ENCODE results near the gene BBS7. TPM values are rescaled to one million over a fixed set of nuclear protein-coding genes. Genes with fewer than 3 reads are reported as not detected.

BBS7 gene
- total and polyA plus RNA-seq, 2 of the 13 experiments (the other 11 are each of a cell fraction or from before 2014, with no cell fraction given), result 9.0 to 15.7 TPM

GRCh38 chr4:121823505-121824170 lies 46.6 kb downstream of the BBS7 start, which contains the start of gene CCNA2 (continued):
- TF ChIP-seq FOXP1 (IDR thresholded peaks at IDR 0.05) (no peak), FOXP1 (CRISPR knock-in tag; IDR thresholded peaks at IDR 0.05) (peak; percentile 17; the same call in 1 of the 2 replicates), HDAC2 (CRISPR knock-in tag; IDR thresholded peaks at IDR 0.05) (peak; percentile 76), ZNF629 (CRISPR knock-in tag; conservative IDR thresholded peaks at IDR 0.05) (no peak), ZNF607 (CRISPR knock-in tag; IDR thresholded peaks at IDR 0.05; ENCODE audit: borderline replicate concordance) (peak; percentile 64; the same call in 1 of the 2 replicates), ZNF598 (CRISPR knock-in tag; IDR thresholded peaks at IDR 0.05; ENCODE audit: borderline replicate concordance) (peak; percentile 74; the same call in 1 of the 2 replicates), ZNF564 (CRISPR knock-in tag; IDR thresholded peaks at IDR 0.05) (no peak; the same call in 1 of the 2 replicates), MNT (IDR thresholded peaks at IDR 0.05) (peak; percentile 61), ZBTB1 (CRISPR knock-in tag; IDR thresholded peaks at IDR 0.05; ENCODE audit: borderline replicate concordance) (no peak), ZNF350 (CRISPR knock-in tag; IDR thresholded peaks at IDR 0.05; ENCODE audit: borderline replicate concordance, low read depth) (peak; percentile 92)
- TF ChIP-seq, protein P1, sequence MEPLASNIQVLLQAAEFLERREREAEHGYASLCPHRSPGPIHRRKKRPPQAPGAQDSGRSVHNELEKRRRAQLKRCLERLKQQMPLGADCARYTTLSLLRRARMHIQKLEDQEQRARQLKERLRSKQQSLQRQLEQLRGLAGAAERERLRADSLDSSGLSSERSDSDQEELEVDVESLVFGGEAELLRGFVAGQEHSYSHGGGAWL (CRISPR knock-in tag; IDR thresholded peaks at IDR 0.05), result peak; percentile 77; the same call in 1 of the 2 replicates

Measured in HepG2 (cell line).